ENCODE data around the gene FNIP1. TPM values are rescaled to one million over a fixed set of nuclear protein-coding genes. Genes with fewer than 3 reads are reported as not detected.

Gene FNIP1
- total RNA-seq, 3 donors from 2014 or later (not counting 1 experiment from before 2014, with no cell fraction given), result 49.6 to 54.6 (median 50.8) TPM

GRCh38 chr5:131654309-131654708 is 142.5 kb downstream of the FNIP1 start:
- Histone ChIP-seq H3K27me3 (ENCODE audit: control insufficient read depth, insufficient read depth, low read length) (no peaks in the 10 kb centered on the region), H3K36me3 (ENCODE audit: control insufficient read depth, insufficient read depth, low read length) (peaks cover 25% of the 10 kb centered on the region), H3K9me3 (ENCODE audit: control insufficient read depth, insufficient read depth, low read length) (no peaks in the 10 kb centered on the region), H3K4me1 (ENCODE audit: control insufficient read depth, insufficient read depth, low read length) (no peaks in the 10 kb centered on the region), H3K4me3 (ENCODE audit: low read length) (no peak overlapping the region), H3K27ac (ENCODE audit: low read length) (no peak overlapping the region)
- TF ChIP-seq CTCF (IDR thresholded peaks at IDR 0.05), result no peak
- no peaks in the 10 kb centered on the region for H3K9me3 Mint-ChIP-seq
- H3K36me3 Mint-ChIP-seq, result peaks cover 20% of the 10 kb centered on the region
- WGBS (ENCODE audit: insufficient coverage), result 98% methylated on average over 2 of the region's 2 CpGs
- peaks cover 4 to 9% of the 10 kb centered on the region in 2 donors for H3K4me1 Mint-ChIP-seq
- no peak overlapping the region for H3K27ac Mint-ChIP-seq
- DNase-seq (no peak), ATAC-seq (no peak)
- no peak overlapping the region for H3K4me3 Mint-ChIP-seq
- H3K27me3 Mint-ChIP-seq (ENCODE audit: low read depth in 2 of 2), result no peaks in the 10 kb centered on the region
- intact Hi-C loops (cut with micrococcal nuclease), result no loop called here

- DNase-seq (no peak), ATAC-seq (no peak)
- Histone ChIP-seq H3K27me3 (ENCODE audit: control insufficient read depth, insufficient read depth, low read length) (no peaks in the 10 kb centered on the region), H3K36me3 (ENCODE audit: control insufficient read depth, insufficient read depth, low read length) (peaks cover 37% of the 10 kb centered on the region), H3K4me1 (ENCODE audit: control insufficient read depth, insufficient read depth, low read length) (no peaks in the 10 kb centered on the region), H3K4me3 (ENCODE audit: low read length) (no peak overlapping the region), H3K27ac (ENCODE audit: low read length) (no peak overlapping the region), H3K9me3 (ENCODE audit: control insufficient read depth, insufficient read depth, low read length) (no peaks in the 10 kb centered on the region)
- 100% methylated on average over 2 of the region's 3 CpGs for WGBS (ENCODE audit: insufficient coverage)
- Mint-ChIP-seq H3K9me3 (no peaks in the 10 kb centered on the region), H3K27ac (no peak overlapping the region), H3K36me3 (peaks cover 20% of the 10 kb centered on the region), H3K4me3 (no peak overlapping the region), H3K4me1 (peaks cover under 1 to 4% of the 10 kb centered on the region in 2 donors), H3K27me3 (ENCODE audit: low read depth in 2 of 2) (no peaks in the 10 kb centered on the region)
- intact Hi-C loops (cut with micrococcal nuclease), result no loop called here
- TF ChIP-seq CTCF (IDR thresholded peaks at IDR 0.05), result no peak
These were observed 147.7 kb downstream of the FNIP1 start for GRCh38 chr5:131649161-131649560.

GRCh38 chr5:131647048-131647769 is 149.6 kb downstream of the FNIP1 start:
- no peak overlapping the region for H3K27ac ChIP-seq (ENCODE audit: low read length)
- DNase-seq, result no peak
- Mint-ChIP-seq H3K9me3 (no peaks in the 10 kb centered on the region), H3K4me3 (no peak overlapping the region), H3K27me3 (ENCODE audit: low read depth in 2 of 2) (no peaks in the 10 kb centered on the region), H3K27ac (no peak overlapping the region), H3K4me1 (peaks cover 0 to 4% of the 10 kb centered on the region in 2 donors), H3K36me3 (peaks cover 20% of the 10 kb centered on the region)
- intact Hi-C loops (cut with micrococcal nuclease), result no loop called here
- no peaks in the 10 kb centered on the region for H3K4me1 ChIP-seq (ENCODE audit: control insufficient read depth, insufficient read depth, low read length)
- no peak for TF ChIP-seq CTCF (IDR thresholded peaks at IDR 0.05)
- WGBS (ENCODE audit: insufficient coverage), result 69% methylated on average over 9 of the region's 10 CpGs
- ATAC-seq, result no peak
- H3K9me3 ChIP-seq (ENCODE audit: control insufficient read depth, insufficient read depth, low read length), result no peaks in the 10 kb centered on the region
- no peaks in the 10 kb centered on the region for H3K27me3 ChIP-seq (ENCODE audit: control insufficient read depth, insufficient read depth, low read length)
- H3K36me3 ChIP-seq (ENCODE audit: control insufficient read depth, insufficient read depth, low read length), result peaks cover 45% of the 10 kb centered on the region
- H3K4me3 ChIP-seq (ENCODE audit: low read length), result no peak overlapping the region

GRCh38 chr5:131644822-131645221 is 152.0 kb downstream of the FNIP1 start:
- intact Hi-C loops (cut with micrococcal nuclease), result no loop called here
- no peaks in the 10 kb centered on the region for H3K4me1 ChIP-seq (ENCODE audit: control insufficient read depth, insufficient read depth, low read length)
- H3K4me3 ChIP-seq (ENCODE audit: low read length), result no peak overlapping the region
- ATAC-seq (no peak), DNase-seq (no peak)
- H3K9me3 ChIP-seq (ENCODE audit: control insufficient read depth, insufficient read depth, low read length), result no peaks in the 10 kb centered on the region
- 88% methylated on average over 7 of the region's 7 CpGs for WGBS (ENCODE audit: insufficient coverage)
- no peaks in the 10 kb centered on the region for H3K27me3 ChIP-seq (ENCODE audit: control insufficient read depth, insufficient read depth, low read length)
- H3K4me3 Mint-ChIP-seq, result no peak overlapping the region
- H3K36me3 ChIP-seq (ENCODE audit: control insufficient read depth, insufficient read depth, low read length), result peaks cover 27% of the 10 kb centered on the region
- H3K27ac ChIP-seq (ENCODE audit: low read length), result no peak overlapping the region
- no peaks in the 10 kb centered on the region for H3K9me3 Mint-ChIP-seq
- no peak overlapping the region for H3K27ac Mint-ChIP-seq
- no peak for TF ChIP-seq CTCF (IDR thresholded peaks at IDR 0.05)
- H3K4me1 Mint-ChIP-seq, result peaks cover 5 to 8% of the 10 kb centered on the region in 2 donors
- no peaks in the 10 kb centered on the region for H3K27me3 Mint-ChIP-seq (ENCODE audit: low read depth in 2 of 2)
- H3K36me3 Mint-ChIP-seq, result peaks cover 4% of the 10 kb centered on the region

All from natural killer cell (primary cell).